Measurements from ENCODE around the gene DPEP1.
"Not testable (repeated sequence)": the region's sequence is repeated elsewhere in the genome, so short reads cannot be mapped to it uniquely, and the experiment has no call there.

Gene DPEP1

DNA sequence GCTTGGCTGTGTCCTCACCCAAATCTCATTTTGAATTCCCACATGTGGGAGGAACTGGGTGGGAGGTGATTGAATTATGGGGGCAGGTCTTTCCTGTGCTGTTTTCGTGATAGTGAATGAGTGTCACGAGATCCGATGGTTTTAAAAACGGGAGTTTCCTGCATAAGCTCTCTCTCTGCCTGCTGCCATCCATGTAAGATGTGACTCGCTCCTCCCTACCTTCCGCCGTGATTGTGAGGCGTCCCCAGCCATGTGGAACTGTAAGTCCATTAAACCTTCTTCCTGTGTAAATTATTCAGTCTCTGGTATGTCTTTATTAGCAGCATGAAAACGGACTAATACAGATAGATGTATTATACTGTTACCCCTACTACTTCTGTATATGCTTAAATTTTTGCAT, 47.8 kb downstream of the DPEP1 start:
- peaks cover 70% of the 10 kb centered on the region for H3K9me3 Mint-ChIP-seq
- TF ChIP-seq, protein P1, sequence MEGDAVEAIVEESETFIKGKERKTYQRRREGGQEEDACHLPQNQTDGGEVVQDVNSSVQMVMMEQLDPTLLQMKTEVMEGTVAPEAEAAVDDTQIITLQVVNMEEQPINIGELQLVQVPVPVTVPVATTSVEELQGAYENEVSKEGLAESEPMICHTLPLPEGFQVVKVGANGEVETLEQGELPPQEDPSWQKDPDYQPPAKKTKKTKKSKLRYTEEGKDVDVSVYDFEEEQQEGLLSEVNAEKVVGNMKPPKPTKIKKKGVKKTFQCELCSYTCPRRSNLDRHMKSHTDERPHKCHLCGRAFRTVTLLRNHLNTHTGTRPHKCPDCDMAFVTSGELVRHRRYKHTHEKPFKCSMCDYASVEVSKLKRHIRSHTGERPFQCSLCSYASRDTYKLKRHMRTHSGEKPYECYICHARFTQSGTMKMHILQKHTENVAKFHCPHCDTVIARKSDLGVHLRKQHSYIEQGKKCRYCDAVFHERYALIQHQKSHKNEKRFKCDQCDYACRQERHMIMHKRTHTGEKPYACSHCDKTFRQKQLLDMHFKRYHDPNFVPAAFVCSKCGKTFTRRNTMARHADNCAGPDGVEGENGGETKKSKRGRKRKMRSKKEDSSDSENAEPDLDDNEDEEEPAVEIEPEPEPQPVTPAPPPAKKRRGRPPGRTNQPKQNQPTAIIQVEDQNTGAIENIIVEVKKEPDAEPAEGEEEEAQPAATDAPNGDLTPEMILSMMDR (IDR thresholded peaks at IDR 0.05), result no peak
- peaks cover 21% of the 10 kb centered on the region for H3K4me1 Mint-ChIP-seq
- DNase-seq, result no peak
- H3K4me3 Mint-ChIP-seq, result peak overlapping the region; percentile 58
- H3K27me3 Mint-ChIP-seq (ENCODE audit: low read depth, poor library complexity), result peaks cover 3% of the 10 kb centered on the region
- H3K36me3 Mint-ChIP-seq (ENCODE audit: low read depth), result peaks cover 83% of the 10 kb centered on the region
- H3K27ac Mint-ChIP-seq, result no peak overlapping the region

DNA sequence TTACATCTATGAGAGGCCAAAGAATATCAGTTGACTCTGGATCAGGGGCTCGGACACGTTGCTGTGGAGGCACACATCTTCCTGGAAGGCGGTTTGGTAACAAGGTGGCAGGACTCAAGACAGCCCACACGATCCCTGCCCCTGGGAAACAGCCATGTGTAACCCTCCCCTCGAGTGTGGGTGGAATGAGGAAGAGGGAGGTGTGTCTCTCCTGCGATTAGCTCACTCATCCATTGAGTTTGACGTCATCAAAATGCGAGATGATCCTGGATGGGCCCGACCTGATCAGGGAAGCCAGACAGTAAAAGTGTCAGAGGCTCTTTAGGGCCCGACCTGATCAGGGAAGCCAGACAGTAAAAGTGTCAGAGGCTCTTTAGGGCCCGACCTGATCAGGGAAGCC, 50.8 kb downstream of the DPEP1 start:
- H3K4me3 Mint-ChIP-seq; H3K27me3 Mint-ChIP-seq (ENCODE audit: low read depth, poor library complexity); DNase-seq; H3K4me1 Mint-ChIP-seq: not testable (repeated sequence)
- peak overlapping the region; percentile 53 for H3K27ac Mint-ChIP-seq
- H3K36me3 Mint-ChIP-seq (ENCODE audit: low read depth), result peaks cover 97% of the 10 kb centered on the region
- peaks cover 74% of the 10 kb centered on the region for H3K9me3 Mint-ChIP-seq

- H3K27ac Mint-ChIP-seq; H3K27me3 Mint-ChIP-seq (ENCODE audit: low read depth, poor library complexity); H3K4me3 Mint-ChIP-seq: not testable (repeated sequence)
- H3K4me1 Mint-ChIP-seq, result peaks cover 11% of the 10 kb centered on the region
- peaks cover 81% of the 10 kb centered on the region for H3K36me3 Mint-ChIP-seq (ENCODE audit: low read depth)
- DNase-seq, result peak; percentile 25
- H3K9me3 Mint-ChIP-seq, result peaks cover 52% of the 10 kb centered on the region
Measured at GRCh38 chr16:89667000-89667399, 53.6 kb downstream of the DPEP1 start.

GRCh38 chr16:89667633-89668032, 54.2 kb downstream of the DPEP1 start:
- TF ChIP-seq, protein P1 (IDR thresholded peaks at IDR 0.05), result no peak
- Mint-ChIP-seq H3K27ac (no peak overlapping the region), H3K4me3 (no peak overlapping the region), H3K27me3 (ENCODE audit: low read depth, poor library complexity) (peaks cover 6% of the 10 kb centered on the region), H3K9me3 (peaks cover 52% of the 10 kb centered on the region), H3K36me3 (ENCODE audit: low read depth) (peaks cover 81% of the 10 kb centered on the region), H3K4me1 (peaks cover 11% of the 10 kb centered on the region)
- no peak for DNase-seq

DNA sequence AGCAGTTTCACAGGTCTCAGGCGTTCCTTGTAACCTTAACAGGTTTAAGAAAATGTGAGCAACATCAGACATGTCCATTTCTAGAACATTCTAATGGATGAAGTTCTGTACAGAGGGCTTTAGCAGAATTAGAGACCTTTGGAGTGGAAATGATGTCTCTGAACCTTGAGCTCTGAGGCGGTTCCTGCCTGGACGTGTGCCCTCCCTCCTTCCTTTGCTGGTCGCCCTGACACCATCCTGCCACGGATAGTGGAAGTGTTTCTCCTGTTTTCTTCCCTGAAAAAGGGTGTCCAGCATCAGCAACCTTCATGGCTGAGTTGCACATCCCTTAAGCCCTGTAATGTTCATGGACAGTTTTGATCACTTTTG, 55.3 kb downstream of the DPEP1 start:
- Mint-ChIP-seq H3K4me3 (no peak overlapping the region), H3K4me1 (peaks cover 11% of the 10 kb centered on the region), H3K27me3 (ENCODE audit: low read depth, poor library complexity) (peaks cover 6% of the 10 kb centered on the region), H3K9me3 (peaks cover 48% of the 10 kb centered on the region), H3K36me3 (ENCODE audit: low read depth) (peaks cover 79% of the 10 kb centered on the region), H3K27ac (peak overlapping the region; percentile 44)
- no peak for DNase-seq
- TF ChIP-seq, protein P1 (IDR thresholded peaks at IDR 0.05), result no peak

DNA sequence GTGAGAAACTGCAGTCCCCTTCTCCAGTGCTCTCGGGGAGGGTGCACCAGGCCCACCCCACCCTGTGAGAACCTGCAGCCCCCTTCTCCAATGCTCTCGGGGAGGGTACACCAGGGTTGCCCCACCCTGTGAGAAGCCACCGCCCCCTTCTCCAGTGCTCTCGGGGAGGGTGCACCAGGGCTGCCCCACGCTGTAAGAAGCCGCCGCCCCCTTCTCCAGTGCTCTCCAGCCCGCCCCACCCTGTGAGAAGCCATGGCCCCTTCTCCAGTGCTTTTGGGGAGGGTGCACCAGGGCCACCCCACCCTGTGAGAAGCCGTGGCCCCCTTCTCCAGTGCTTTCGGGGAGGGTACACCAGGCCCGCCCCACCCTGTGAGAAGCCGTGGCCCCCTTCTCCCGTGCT, 56.3 kb downstream of the DPEP1 start:
- Mint-ChIP-seq H3K27me3 (ENCODE audit: low read depth, poor library complexity) (peaks cover 6% of the 10 kb centered on the region), H3K4me3 (no peak overlapping the region), H3K4me1 (peaks cover 6% of the 10 kb centered on the region), H3K9me3 (peaks cover 47% of the 10 kb centered on the region), H3K36me3 (ENCODE audit: low read depth) (peaks cover 75% of the 10 kb centered on the region), H3K27ac (no peak overlapping the region)
- no peak for DNase-seq
- TF ChIP-seq, protein P1 (IDR thresholded peaks at IDR 0.05), result no peak

DNA sequence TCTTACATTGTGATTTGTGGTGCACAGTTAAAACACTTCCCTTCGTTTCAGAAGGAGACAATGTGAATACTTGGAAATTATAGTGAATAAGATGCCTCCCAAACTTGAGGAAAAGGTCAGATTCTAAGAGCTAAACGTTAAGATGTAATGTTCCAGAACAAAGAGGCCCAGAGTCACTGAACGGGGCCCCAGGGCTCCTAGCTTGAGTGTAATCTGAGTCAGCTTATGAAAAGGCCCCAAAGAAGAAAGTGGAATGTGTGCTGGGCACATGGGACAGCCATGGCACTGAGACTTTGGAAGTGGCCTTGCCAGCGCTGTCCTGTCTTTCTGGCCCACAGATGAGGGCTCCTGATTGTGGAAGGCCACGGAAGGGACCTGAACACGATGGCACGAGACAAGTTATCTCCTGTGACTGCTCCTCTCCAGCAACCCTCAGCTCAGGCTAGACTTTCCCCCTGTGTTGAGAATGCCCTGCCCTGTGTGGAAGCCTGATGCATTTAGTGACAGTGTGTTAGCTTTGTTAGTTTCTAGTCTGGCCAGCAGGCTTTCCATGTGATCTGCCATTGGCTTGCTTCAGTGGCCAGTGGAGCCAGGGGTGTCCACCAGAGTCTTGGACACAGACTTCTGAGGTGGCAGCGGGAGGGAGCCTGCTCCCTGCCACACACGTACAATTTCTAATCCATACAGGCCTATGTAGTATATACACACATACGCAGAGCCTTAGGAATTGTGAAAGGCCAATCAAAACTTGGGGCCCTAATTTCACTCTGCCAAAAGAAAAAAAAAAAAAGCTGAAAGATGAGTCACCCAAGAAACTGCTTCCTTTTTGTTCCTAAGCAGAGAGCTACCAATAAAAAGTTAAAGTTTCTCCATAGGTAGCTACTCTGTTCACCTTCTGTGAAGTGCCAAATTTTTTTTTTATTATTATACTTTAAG, 57.3 kb downstream of the DPEP1 start:
- peaks cover 75% of the 10 kb centered on the region for H3K36me3 Mint-ChIP-seq (ENCODE audit: low read depth)
- H3K4me3 Mint-ChIP-seq, result no peak overlapping the region
- H3K4me1 Mint-ChIP-seq, result peaks cover 6% of the 10 kb centered on the region
- TF ChIP-seq, protein P1 (IDR thresholded peaks at IDR 0.05), result no peak
- DNase-seq, result no peak
- peaks cover 47% of the 10 kb centered on the region for H3K9me3 Mint-ChIP-seq
- peaks cover 2% of the 10 kb centered on the region for H3K27me3 Mint-ChIP-seq (ENCODE audit: low read depth, poor library complexity)
- H3K27ac Mint-ChIP-seq, result peak overlapping the region; percentile 81

- H3K27me3 Mint-ChIP-seq (ENCODE audit: low read depth, poor library complexity), result not testable (repeated sequence)
Measured at GRCh38 chr16:89671565-89671964, 58.1 kb downstream of the DPEP1 start.

More at GRCh38 chr16:89671565-89671964, 58.1 kb downstream of the DPEP1 start:
- not testable (repeated sequence) for H3K4me1 Mint-ChIP-seq, H3K4me3 Mint-ChIP-seq, DNase-seq, H3K27ac Mint-ChIP-seq
- H3K9me3 Mint-ChIP-seq, result peaks cover 47% of the 10 kb centered on the region
- H3K36me3 Mint-ChIP-seq (ENCODE audit: low read depth), result peaks cover 75% of the 10 kb centered on the region
